ENCODE measurements around the gene ULK2.

DNA sequence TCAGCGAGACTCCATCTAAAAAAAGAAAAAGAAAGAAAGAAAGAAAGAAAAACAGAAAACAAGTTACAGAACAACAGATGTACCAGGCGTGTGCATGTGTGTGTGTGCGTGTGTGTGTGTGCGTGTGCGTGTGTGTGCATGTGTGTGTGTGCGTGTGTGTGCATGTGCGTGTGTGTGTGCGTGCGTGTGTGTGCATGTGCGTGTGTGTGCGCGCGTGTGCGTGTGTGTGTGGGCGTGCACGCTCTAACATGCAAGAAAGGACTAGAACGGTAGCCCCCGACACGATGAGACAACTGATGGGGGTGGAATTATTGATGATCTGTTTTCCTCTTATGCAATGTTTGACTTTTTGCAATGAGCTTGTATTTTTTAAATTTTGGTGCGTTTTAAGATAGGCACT is 121.2 kb downstream of the ULK2 start:
- TF ChIP-seq SUZ12 (IDR thresholded peaks at IDR 0.05; ENCODE audit: extremely low read depth, insufficient read depth, insufficient read length) (no peak), YY1 (IDR thresholded peaks at IDR 0.05; ENCODE audit: insufficient read depth, insufficient read length) (no peak)
